IPS-18a (cell line): ENCODE data around the gene TET2.

ENCODE experiments used
- H3K27ac ChIP-seq: one replicate; pipeline ENCODE4 v1.5.1; 2013; ENCODE audit warnings: low read length
- H3K27me3 ChIP-seq: one replicate; pipeline ENCODE4 v1.6.1; 2013; ENCODE audit warnings: mild to moderate bottlenecking, low read length; ENCODE audit not compliant: control insufficient read depth, insufficient read depth
- H3K36me3 ChIP-seq: one replicate; pipeline ENCODE4 v1.6.1; 2013; ENCODE audit warnings: low read depth, low read length; ENCODE audit not compliant: control insufficient read depth
- H3K4me1 ChIP-seq: one replicate; pipeline ENCODE4 v1.6.1; 2013; ENCODE audit warnings: low read depth, low read length; ENCODE audit not compliant: control insufficient read depth
- H3K4me3 ChIP-seq: one replicate; pipeline ENCODE4 v1.5.1; 2013; ENCODE audit warnings: low read length
- H3K9ac ChIP-seq: one replicate; pipeline ENCODE4 v1.6.1; 2013; ENCODE audit warnings: mild to moderate bottlenecking, low read length, moderate library complexity
- H3K9me3 ChIP-seq: one replicate; pipeline ENCODE4 v1.6.1; 2013; ENCODE audit warnings: low read depth, low read length; ENCODE audit not compliant: control insufficient read depth

TET2 gene

GRCh38 chr4:105145156-105145902, 1.3 kb upstream of the TET2 start:
- Histone ChIP-seq H3K27me3 (peaks cover 93% of the 10 kb centered on the region), H3K27ac (no peak overlapping the region)

GRCh38 chr4:105145903-105146275, 787 bp upstream of the TET2 start:
- H3K36me3 ChIP-seq = no peaks in the 10 kb centered on the region
- no peak overlapping the region for H3K27ac ChIP-seq
- no peak overlapping the region for H3K9ac ChIP-seq
- peak overlapping the region; percentile 91 for H3K4me3 ChIP-seq
- peaks cover 98% of the 10 kb centered on the region for H3K27me3 ChIP-seq
- no peaks in the 10 kb centered on the region for H3K9me3 ChIP-seq
- peaks cover 4% of the 10 kb centered on the region for H3K4me1 ChIP-seq

More at GRCh38 chr4:105145156-105145902, 1.3 kb upstream of the TET2 start:
- Histone ChIP-seq H3K36me3 (no peaks in the 10 kb centered on the region), H3K4me3 (peak overlapping the region; percentile 91), H3K4me1 (peaks cover 4% of the 10 kb centered on the region), H3K9ac (no peak overlapping the region), H3K9me3 (no peaks in the 10 kb centered on the region)

GRCh38 chr4:105147016-105147552, 408 bp downstream of the TET2 start:
- no peak overlapping the region for H3K27ac ChIP-seq
- no peaks in the 10 kb centered on the region for H3K9me3 ChIP-seq
- H3K4me1 ChIP-seq = peaks cover 4% of the 10 kb centered on the region
- H3K9ac ChIP-seq = peak overlapping the region; percentile 83
- H3K4me3 ChIP-seq = peak overlapping the region; percentile 91
- H3K36me3 ChIP-seq = no peaks in the 10 kb centered on the region
- H3K27me3 ChIP-seq = peaks cover 90% of the 10 kb centered on the region

- H3K36me3 ChIP-seq = no peaks in the 10 kb centered on the region
- no peaks in the 10 kb centered on the region for H3K9me3 ChIP-seq
- peaks cover 4% of the 10 kb centered on the region for H3K4me1 ChIP-seq
- no peak overlapping the region for H3K27ac ChIP-seq
- peak overlapping the region; percentile 91 for H3K4me3 ChIP-seq
- peaks cover 85% of the 10 kb centered on the region for H3K27me3 ChIP-seq
- H3K9ac ChIP-seq = peak overlapping the region; percentile 83
Measured at GRCh38 chr4:105147553-105148161, 981 bp downstream of the TET2 start.

GRCh38 chr4:105148356-105148755, 1.7 kb downstream of the TET2 start:
- H3K9ac ChIP-seq = no peak overlapping the region
- no peak overlapping the region for H3K4me3 ChIP-seq
- no peak overlapping the region for H3K27ac ChIP-seq
- H3K36me3 ChIP-seq = no peaks in the 10 kb centered on the region
- H3K27me3 ChIP-seq = peaks cover 81% of the 10 kb centered on the region
- H3K9me3 ChIP-seq = no peaks in the 10 kb centered on the region
- H3K4me1 ChIP-seq = peaks cover 4% of the 10 kb centered on the region

GRCh38 chr4:105148776-105149175, 2.1 kb downstream of the TET2 start:
- Histone ChIP-seq H3K9me3 (no peaks in the 10 kb centered on the region), H3K4me3 (no peak overlapping the region), H3K36me3 (no peaks in the 10 kb centered on the region), H3K27ac (no peak overlapping the region), H3K9ac (no peak overlapping the region), H3K27me3 (peaks cover 80% of the 10 kb centered on the region), H3K4me1 (peaks cover 4% of the 10 kb centered on the region)

GRCh38 chr4:105149771-105150170, 3.1 kb downstream of the TET2 start:
- peaks cover 4% of the 10 kb centered on the region for H3K4me1 ChIP-seq
- no peaks in the 10 kb centered on the region for H3K9me3 ChIP-seq
- no peak overlapping the region for H3K4me3 ChIP-seq
- no peaks in the 10 kb centered on the region for H3K36me3 ChIP-seq
- no peak overlapping the region for H3K27ac ChIP-seq
- no peak overlapping the region for H3K9ac ChIP-seq
- peaks cover 80% of the 10 kb centered on the region for H3K27me3 ChIP-seq

- Histone ChIP-seq H3K9me3 (no peaks in the 10 kb centered on the region), H3K4me3 (no peak overlapping the region), H3K27ac (no peak overlapping the region), H3K36me3 (no peaks in the 10 kb centered on the region), H3K4me1 (peaks cover 3% of the 10 kb centered on the region), H3K9ac (no peak overlapping the region), H3K27me3 (peaks cover 80% of the 10 kb centered on the region)
Measured at GRCh38 chr4:105150503-105150902, 3.8 kb downstream of the TET2 start.

- Histone ChIP-seq H3K27ac (no peak overlapping the region), H3K9ac (no peak overlapping the region), H3K27me3 (peaks cover 80% of the 10 kb centered on the region), H3K4me1 (peaks cover 6% of the 10 kb centered on the region), H3K36me3 (no peaks in the 10 kb centered on the region), H3K9me3 (no peaks in the 10 kb centered on the region), H3K4me3 (no peak overlapping the region)
Measured at GRCh38 chr4:105153749-105154148, 7.1 kb downstream of the TET2 start.

GRCh38 chr4:105154576-105154975, 7.9 kb downstream of the TET2 start:
- Histone ChIP-seq H3K9ac (no peak overlapping the region), H3K4me3 (no peak overlapping the region), H3K27me3 (peaks cover 80% of the 10 kb centered on the region), H3K4me1 (peaks cover 6% of the 10 kb centered on the region), H3K9me3 (no peaks in the 10 kb centered on the region), H3K27ac (no peak overlapping the region), H3K36me3 (no peaks in the 10 kb centered on the region)

GRCh38 chr4:105155426-105155825, 8.8 kb downstream of the TET2 start:
- no peaks in the 10 kb centered on the region for H3K36me3 ChIP-seq
- peaks cover 6% of the 10 kb centered on the region for H3K4me1 ChIP-seq
- H3K27me3 ChIP-seq = peaks cover 80% of the 10 kb centered on the region
- H3K4me3 ChIP-seq = no peak overlapping the region
- H3K9me3 ChIP-seq = no peaks in the 10 kb centered on the region
- H3K9ac ChIP-seq = no peak overlapping the region
- no peak overlapping the region for H3K27ac ChIP-seq

GRCh38 chr4:105158837-105159236, 12.2 kb downstream of the TET2 start:
- no peaks in the 10 kb centered on the region for H3K9me3 ChIP-seq
- no peaks in the 10 kb centered on the region for H3K36me3 ChIP-seq
- H3K4me1 ChIP-seq = peaks cover 13% of the 10 kb centered on the region
- no peak overlapping the region for H3K9ac ChIP-seq
- H3K27me3 ChIP-seq = peaks cover 99% of the 10 kb centered on the region
- no peak overlapping the region for H3K27ac ChIP-seq
- H3K4me3 ChIP-seq = no peak overlapping the region
